Thyroid gland (tissue), 4 donors: ENCODE results near the gene SNED1. TPM values are rescaled to one million over a fixed set of nuclear protein-coding genes. Genes with fewer than 3 reads are reported as not detected.

Source experiments
- DNase-seq, 2 donors: peaks; one replicate each; pipeline ENCODE4 v3.0.0-alpha.2; 2019
- H3K27ac ChIP-seq, 3 donors: fragments of 200-600 bp; sonication (generic); 1 replicate in 2 of 3; 2 replicates in 1 of 3; pipeline ENCODE4 v1.5.1; 2016 to 2019; ENCODE audit warnings: mild to moderate bottlenecking in 1 of 3, moderate library complexity in 1 of 3
- H3K27me3 ChIP-seq: fragments of 200-600 bp; sonication (generic); one replicate; pipeline ENCODE4 v1.5.1; 2019
- H3K36me3 ChIP-seq, 2 donors: fragments of 200-600 bp; sonication (generic); one replicate each; pipeline ENCODE4 v1.5.1; 2016 to 2019
- H3K4me1 ChIP-seq, 2 donors: fragments of 200-600 bp; sonication (generic); one replicate each; pipeline ENCODE4 v1.5.1; 2017 to 2019
- H3K4me3 ChIP-seq, 3 donors: fragments of 200-600 bp; sonication (generic); replicated peaks in 1 of 3; 1 replicate in 2 of 3; 2 replicates in 1 of 3; pipeline ENCODE4 v1.5.1; 2016; ENCODE audit warnings: mild to moderate bottlenecking in 1 of 3
- H3K9me3 ChIP-seq: fragments of 200-600 bp; sonication (generic); one replicate; pipeline ENCODE4 v1.5.1; 2017
- POLR2A ChIP-seq, 2 donors: fragments of 450-650 bp; IDR thresholded peaks; one replicate each; pipeline ENCODE4 v1.6.1; 2017; ENCODE audit warnings: antibody characterized with exemption in 2 of 2, mild to moderate bottlenecking in 2 of 2, moderate library complexity in 1 of 2
- WGBS, 2 donors: methylation state at CpG; one replicate each; pipeline ENCODE4 v1.1.5; 2017; 5-methylcytosine and 5-hydroxymethylcytosine counted together
- intact Hi-C: fragments of 100-400 bp; cut with DNase I; formaldehyde crosslinking; loops from one replicate; pipeline ENCODE4 v1.15.1; 2023
- total RNA-seq, 4 donors: library from RNA; depleted of rRNA; stranded (reverse); fragments of >200 nt; gene quantifications; one replicate each; pipeline ENCODE4 v1.2.3, GENCODE V29; 2016
- TF ChIP-seq, protein P1 (sequence below), 6 experiments: fragments of 200-600 bp in 3 of 6; fragments of 450-650 bp in 3 of 6; sonication (generic) in 3 of 6; IDR thresholded peaks; one replicate each; pipeline ENCODE4 v1.5.1; 2016 to 2019; ENCODE audit warnings: antibody characterized with exemption in 6 of 6, mild to moderate bottlenecking in 2 of 6, inconsistent platforms in 1 of 6, moderate library complexity in 1 of 6

The SNED1 gene
- total RNA-seq, 4 donors from 2014 or later: 47.7 to 122 (median 68.7) TPM

DNA sequence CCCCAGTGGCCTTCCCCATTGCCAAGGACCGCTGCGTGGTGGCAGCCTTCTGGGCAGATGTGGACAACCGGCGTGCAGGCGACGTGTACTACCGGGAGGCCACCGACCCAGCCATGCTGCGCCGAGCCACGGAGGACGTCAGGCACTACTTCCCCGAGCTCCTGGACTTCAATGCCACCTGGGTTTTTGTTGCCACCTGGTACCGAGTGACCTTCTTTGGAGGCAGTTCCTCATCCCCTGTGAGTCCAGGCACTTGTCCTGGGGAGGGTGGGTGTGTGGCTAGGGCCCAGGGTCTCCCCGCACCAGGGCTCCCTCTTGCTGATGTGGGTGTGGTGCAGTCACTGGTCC, 31.9 kb downstream of the SNED1 start:
- WGBS, 2 donors: 67 to 90% methylated on average over 1 to 7 of the region's 15 CpGs
- H3K27ac ChIP-seq: no peak overlapping the region
- H3K36me3 ChIP-seq: peaks cover 22 to 33% of the 10 kb centered on the region in 2 donors
- H3K4me3 ChIP-seq: no peak overlapping the region
- no peaks in the 10 kb centered on the region for H3K9me3 ChIP-seq
- intact Hi-C loops: no loop called here
- DNase-seq: no peak
- no peaks in the 10 kb centered on the region for H3K4me1 ChIP-seq
- H3K27me3 ChIP-seq: no peaks in the 10 kb centered on the region
- TF ChIP-seq, protein P1, sequence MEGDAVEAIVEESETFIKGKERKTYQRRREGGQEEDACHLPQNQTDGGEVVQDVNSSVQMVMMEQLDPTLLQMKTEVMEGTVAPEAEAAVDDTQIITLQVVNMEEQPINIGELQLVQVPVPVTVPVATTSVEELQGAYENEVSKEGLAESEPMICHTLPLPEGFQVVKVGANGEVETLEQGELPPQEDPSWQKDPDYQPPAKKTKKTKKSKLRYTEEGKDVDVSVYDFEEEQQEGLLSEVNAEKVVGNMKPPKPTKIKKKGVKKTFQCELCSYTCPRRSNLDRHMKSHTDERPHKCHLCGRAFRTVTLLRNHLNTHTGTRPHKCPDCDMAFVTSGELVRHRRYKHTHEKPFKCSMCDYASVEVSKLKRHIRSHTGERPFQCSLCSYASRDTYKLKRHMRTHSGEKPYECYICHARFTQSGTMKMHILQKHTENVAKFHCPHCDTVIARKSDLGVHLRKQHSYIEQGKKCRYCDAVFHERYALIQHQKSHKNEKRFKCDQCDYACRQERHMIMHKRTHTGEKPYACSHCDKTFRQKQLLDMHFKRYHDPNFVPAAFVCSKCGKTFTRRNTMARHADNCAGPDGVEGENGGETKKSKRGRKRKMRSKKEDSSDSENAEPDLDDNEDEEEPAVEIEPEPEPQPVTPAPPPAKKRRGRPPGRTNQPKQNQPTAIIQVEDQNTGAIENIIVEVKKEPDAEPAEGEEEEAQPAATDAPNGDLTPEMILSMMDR (IDR thresholded peaks at IDR 0.05): no peak

DNA sequence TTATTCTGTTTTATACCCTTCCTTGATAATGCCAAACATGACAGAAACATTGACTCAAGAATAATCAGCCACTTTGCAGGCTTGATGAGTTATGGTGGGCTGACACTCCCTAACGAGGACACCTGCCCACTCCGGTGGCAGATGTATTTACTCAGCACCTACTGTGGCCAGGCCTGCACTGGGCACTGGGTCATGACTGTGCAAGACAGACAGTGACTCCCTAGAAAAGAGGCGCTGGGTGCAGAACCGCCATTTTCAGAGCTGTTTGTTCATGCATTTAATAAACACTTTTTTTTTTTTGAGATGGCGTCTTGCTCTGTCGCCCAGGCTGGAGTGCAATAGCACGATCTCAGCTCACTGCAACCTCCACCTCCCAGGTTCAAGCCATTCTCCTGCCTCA, 32.5 kb downstream of the SNED1 start:
- TF ChIP-seq, protein P1 (IDR thresholded peaks at IDR 0.05): no peak
- no peak for TF ChIP-seq POLR2A (IDR thresholded peaks at IDR 0.05)
- no peaks in the 10 kb centered on the region for H3K9me3 ChIP-seq
- H3K27me3 ChIP-seq: no peaks in the 10 kb centered on the region
- peaks cover 22 to 33% of the 10 kb centered on the region in 2 donors for H3K36me3 ChIP-seq
- no peak for DNase-seq
- 96 to 97% methylated on average over 7 of the region's 7 CpGs for WGBS, 2 donors
- H3K4me1 ChIP-seq: no peaks in the 10 kb centered on the region
- H3K4me3 ChIP-seq: no peak overlapping the region
- no peak overlapping the region for H3K27ac ChIP-seq
- intact Hi-C loops: no loop called here

DNA sequence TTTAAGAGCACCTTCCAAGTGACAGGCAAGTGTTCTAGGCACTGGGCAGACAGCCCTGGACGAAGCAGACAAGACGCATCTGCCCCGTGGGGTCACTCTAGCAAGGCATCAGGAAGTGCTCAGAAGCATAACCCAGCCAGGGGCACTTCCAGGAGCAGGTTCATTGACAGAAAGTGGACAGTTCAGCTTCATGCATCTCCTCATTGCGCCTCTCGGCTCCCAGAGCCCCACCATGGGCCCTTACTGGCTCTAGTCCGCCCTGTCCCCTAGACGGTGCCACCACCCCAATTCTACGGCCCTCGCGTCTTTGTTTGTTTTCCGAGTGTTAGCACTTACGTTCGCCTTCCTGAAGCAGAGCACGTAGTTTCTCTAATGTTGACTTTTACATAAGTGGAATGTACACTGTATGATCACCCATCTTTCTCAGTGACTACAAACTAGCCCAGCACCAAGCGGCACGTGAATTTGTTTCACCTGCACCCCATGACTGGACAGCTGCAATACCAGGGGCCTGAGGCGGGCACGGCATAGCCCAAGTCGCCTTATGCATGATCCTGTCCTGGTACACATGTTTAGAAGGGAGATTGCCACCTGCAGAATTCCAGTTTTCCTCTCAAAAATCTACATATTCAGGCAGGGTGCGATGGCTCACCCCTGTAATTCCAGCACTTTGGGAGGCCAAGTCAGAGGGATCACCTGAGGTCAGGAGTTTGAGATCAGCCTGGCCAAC, 33.2 kb downstream of the SNED1 start:
- Histone ChIP-seq H3K27me3 (no peaks in the 10 kb centered on the region), H3K36me3 (peaks cover 22 to 33% of the 10 kb centered on the region in 2 donors), H3K9me3 (no peaks in the 10 kb centered on the region), H3K27ac (no peak overlapping the region), H3K4me3 (no peak overlapping the region), H3K4me1 (peaks cover 0 to 4% of the 10 kb centered on the region in 2 donors)
- DNase-seq: no peak
- intact Hi-C loops: no loop called here
- TF ChIP-seq, protein P1 (IDR thresholded peaks at IDR 0.05): no peak
- no peak for TF ChIP-seq POLR2A (IDR thresholded peaks at IDR 0.05)
- WGBS, 2 donors: 91 to 94% methylated on average over 20 of the region's 20 CpGs

DNA sequence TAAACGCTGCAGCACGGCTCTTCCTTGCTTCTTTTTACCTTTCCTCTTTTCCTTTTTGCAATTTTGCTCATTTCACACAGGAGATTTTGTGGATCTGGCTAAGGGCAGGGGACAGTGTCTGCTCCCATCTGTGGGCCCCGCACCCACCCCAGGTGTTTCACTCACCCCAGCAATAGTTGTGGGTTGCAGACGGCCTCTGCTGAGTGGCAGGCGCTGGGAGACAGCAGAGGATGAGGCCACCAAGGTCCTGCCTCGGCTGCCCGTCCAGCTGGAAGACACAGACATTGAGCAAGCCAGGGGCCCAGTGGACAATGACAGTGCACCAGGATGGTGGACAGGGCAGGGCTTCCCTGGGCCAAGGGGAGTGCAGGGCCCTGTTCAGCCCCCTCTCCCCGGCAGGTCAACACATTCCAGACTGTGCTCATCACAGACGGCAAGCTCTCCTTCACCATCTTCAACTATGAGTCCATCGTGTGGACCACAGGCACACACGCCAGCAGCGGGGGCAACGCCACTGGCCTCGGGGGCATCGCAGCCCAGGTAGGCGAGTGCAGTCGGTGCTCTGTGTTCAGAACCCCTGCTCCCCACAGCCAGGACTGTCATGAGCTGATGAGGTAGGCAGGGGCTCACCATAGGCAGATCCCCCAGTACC, 35.0 kb downstream of the SNED1 start:
- H3K4me1 ChIP-seq: peaks cover 0 to 8% of the 10 kb centered on the region in 2 donors
- H3K27ac ChIP-seq: no peak overlapping the region
- WGBS, 2 donors: 91 to 92% methylated on average over 8 to 11 of the region's 17 CpGs
- H3K36me3 ChIP-seq: peaks cover 24 to 34% of the 10 kb centered on the region in 2 donors
- TF ChIP-seq, protein P1 (IDR thresholded peaks at IDR 0.05): no peak
- TF ChIP-seq POLR2A (IDR thresholded peaks at IDR 0.05): no peak
- H3K27me3 ChIP-seq: no peaks in the 10 kb centered on the region
- no peak overlapping the region for H3K4me3 ChIP-seq
- no peak for DNase-seq
- intact Hi-C loops: no loop called here
- H3K9me3 ChIP-seq: no peaks in the 10 kb centered on the region

DNA sequence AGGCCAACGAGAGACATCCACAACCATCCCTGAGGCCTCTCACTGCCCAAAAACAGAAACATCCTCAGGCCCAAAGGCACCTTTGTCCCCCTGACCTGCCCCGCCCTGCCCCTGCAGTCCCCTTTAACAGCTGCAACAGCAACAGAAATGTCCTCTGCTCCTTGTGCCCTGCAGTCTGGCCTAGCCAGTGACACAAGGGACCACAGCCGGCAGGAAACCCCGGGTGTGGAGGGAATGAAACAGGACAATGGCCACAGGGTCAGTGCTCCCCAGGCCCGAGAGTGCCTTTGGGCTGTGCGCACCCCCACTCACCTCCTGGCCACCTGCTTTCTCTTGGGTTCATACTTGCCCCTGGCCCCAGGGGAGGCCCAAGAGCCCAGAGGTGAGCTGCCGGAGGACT, 35.6 kb downstream of the SNED1 start:
- WGBS, 2 donors: 95 to 100% methylated on average over 2 to 6 of the region's 7 CpGs
- Histone ChIP-seq H3K4me3 (no peak overlapping the region), H3K27me3 (no peaks in the 10 kb centered on the region), H3K27ac (no peak overlapping the region), H3K9me3 (no peaks in the 10 kb centered on the region), H3K36me3 (peaks cover 24 to 39% of the 10 kb centered on the region in 2 donors), H3K4me1 (peaks cover 0 to 8% of the 10 kb centered on the region in 2 donors)
- intact Hi-C loops: no loop called here
- TF ChIP-seq POLR2A (IDR thresholded peaks at IDR 0.05): no peak
- TF ChIP-seq, protein P1 (IDR thresholded peaks at IDR 0.05): no peak
- no peak for DNase-seq
